Measurements from ENCODE around the gene CPNE6. TPM values are rescaled to one million over a fixed set of nuclear protein-coding genes. Genes with fewer than 3 reads are reported as not detected.

The CPNE6 gene
- total and polyA plus RNA-seq, 12 donors, result 0.12 to 0.64 (median 0.41) TPM; not detected in 8

DNA sequence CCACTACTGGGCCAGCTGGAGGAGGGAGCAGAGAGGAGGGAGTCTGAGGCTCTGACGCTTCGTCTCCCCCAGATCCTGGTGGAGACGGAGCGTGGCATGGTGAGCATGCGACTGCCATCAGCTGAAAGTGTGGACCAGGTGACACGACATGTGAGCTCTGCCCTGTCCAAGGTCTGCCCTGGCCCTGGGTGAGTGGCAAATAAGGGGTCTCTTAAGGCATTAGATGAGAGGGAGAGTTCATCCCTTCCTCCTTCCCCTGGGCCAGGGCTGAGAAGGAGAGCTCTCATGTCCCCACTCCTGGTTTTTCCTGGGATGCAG, 17.1 kb upstream of the CPNE6 start:
- Histone ChIP-seq H3K36me3 (no peaks in the 10 kb centered on the region), H3K27me3 (peaks cover 0 to 20% (median 0%) of the 10 kb centered on the region in 7 donors), H3K27ac (no peak overlapping the region), H3K9me3 (no peaks in the 10 kb centered on the region), H3K4me1 (peaks cover 5 to 21% (median 13%) of the 10 kb centered on the region in 9 donors), H3K4me3 (no peak overlapping the region)
- no peak for ATAC-seq
- WGBS, 2 donors, result 84 to 91% methylated on average over 6 of the region's 6 CpGs
- intact Hi-C loops (cut with DNase I), result no loop called here
- TF ChIP-seq, protein P1, sequence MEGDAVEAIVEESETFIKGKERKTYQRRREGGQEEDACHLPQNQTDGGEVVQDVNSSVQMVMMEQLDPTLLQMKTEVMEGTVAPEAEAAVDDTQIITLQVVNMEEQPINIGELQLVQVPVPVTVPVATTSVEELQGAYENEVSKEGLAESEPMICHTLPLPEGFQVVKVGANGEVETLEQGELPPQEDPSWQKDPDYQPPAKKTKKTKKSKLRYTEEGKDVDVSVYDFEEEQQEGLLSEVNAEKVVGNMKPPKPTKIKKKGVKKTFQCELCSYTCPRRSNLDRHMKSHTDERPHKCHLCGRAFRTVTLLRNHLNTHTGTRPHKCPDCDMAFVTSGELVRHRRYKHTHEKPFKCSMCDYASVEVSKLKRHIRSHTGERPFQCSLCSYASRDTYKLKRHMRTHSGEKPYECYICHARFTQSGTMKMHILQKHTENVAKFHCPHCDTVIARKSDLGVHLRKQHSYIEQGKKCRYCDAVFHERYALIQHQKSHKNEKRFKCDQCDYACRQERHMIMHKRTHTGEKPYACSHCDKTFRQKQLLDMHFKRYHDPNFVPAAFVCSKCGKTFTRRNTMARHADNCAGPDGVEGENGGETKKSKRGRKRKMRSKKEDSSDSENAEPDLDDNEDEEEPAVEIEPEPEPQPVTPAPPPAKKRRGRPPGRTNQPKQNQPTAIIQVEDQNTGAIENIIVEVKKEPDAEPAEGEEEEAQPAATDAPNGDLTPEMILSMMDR (IDR thresholded peaks at IDR 0.05), result no peak
- DNase-seq, result no peak

GRCh38 chr14:24054646-24055045, 16.7 kb upstream of the CPNE6 start:
- Histone ChIP-seq H3K9me3 (no peaks in the 10 kb centered on the region), H3K4me1 (peaks cover 5 to 21% (median 13%) of the 10 kb centered on the region in 9 donors), H3K36me3 (no peaks in the 10 kb centered on the region), H3K27me3 (peaks cover 0 to 20% (median 0%) of the 10 kb centered on the region in 7 donors), H3K4me3 (no peak overlapping the region), H3K27ac (no peak overlapping the region)
- WGBS, 2 donors, result 89 to 94% methylated on average over 9 of the region's 9 CpGs
- intact Hi-C loops (cut with DNase I), result loop anchor here in 5 of 10 donors (5.0 kb wide), 3 partner anchors 38 to 53 kb away; partner anchors contain the start of gene PCK2 (in 3 of the 5)
- no peak for ATAC-seq
- TF ChIP-seq, protein P1 (IDR thresholded peaks at IDR 0.05), result no peak
- DNase-seq, result no peak

DNA sequence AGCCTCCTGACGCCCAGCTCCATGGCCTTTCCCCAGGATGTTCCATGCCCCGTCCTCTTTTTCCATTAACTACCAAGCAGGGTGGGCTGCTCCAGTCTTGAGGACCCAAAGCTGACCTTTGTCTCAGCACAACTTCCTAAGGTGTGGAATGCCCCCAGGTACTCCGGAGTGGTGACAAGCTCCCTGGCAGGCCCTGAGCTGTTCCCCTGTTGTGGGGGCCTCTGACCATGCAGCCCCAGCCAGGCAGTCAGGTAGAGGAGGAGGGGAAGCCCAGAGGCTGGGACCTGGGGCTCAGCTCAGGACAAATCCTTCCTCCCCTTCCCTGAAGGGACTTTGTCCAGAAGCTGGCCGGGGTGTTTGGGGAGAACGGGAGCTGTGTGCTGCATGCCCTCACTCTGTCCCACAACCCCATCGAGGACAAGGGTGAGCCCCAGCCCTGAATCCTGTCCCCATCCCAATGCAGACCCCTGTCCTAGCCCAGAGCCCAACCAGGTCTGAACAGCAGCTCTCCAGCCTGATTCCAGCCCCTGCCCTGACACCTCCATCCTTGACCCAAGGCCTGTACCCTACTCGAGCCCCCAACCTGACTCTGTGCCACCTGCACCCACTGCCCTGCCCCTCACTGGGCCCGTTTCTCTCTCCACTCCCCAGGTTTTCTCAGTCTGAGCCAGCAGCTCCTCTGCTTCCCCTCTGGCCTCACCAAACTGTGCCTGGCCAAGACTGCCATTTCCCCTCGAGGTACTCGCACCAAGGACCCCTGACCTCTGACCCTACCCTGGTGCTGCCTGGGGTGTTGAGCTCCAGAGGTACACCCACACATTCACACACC, 15.2 kb upstream of the CPNE6 start:
- Histone ChIP-seq H3K36me3 (no peaks in the 10 kb centered on the region), H3K27ac (no peak overlapping the region), H3K4me1 (peaks cover 5 to 19% (median 13%) of the 10 kb centered on the region in 9 donors), H3K27me3 (peaks cover 0 to 20% (median 0%) of the 10 kb centered on the region in 7 donors), H3K9me3 (no peaks in the 10 kb centered on the region), H3K4me3 (no peak overlapping the region)
- DNase-seq (no peak), ATAC-seq (no peak)
- TF ChIP-seq, protein P1 (IDR thresholded peaks at IDR 0.05), result no peak
- intact Hi-C loops (cut with DNase I), result loop anchor here in 5 of 10 donors (5.0 kb wide), 3 partner anchors 36 to 51 kb away; partner anchors contain the start of gene PCK2 (in 3 of the 5)
- 80 to 84% methylated on average over 10 of the region's 10 CpGs for WGBS, 2 donors

- ATAC-seq (no peak), DNase-seq (no peak)
- Histone ChIP-seq H3K27ac (no peak overlapping the region), H3K36me3 (no peaks in the 10 kb centered on the region), H3K4me3 (no peak overlapping the region), H3K27me3 (peaks cover 0 to 15% (median 0%) of the 10 kb centered on the region in 7 donors), H3K4me1 (peaks cover 5 to 14% (median 9%) of the 10 kb centered on the region in 9 donors), H3K9me3 (no peaks in the 10 kb centered on the region)
- TF ChIP-seq, protein P1 (IDR thresholded peaks at IDR 0.05), result no peak
- intact Hi-C loops (cut with DNase I), result loop anchor here in 5 of 10 donors (5.0 kb wide), 3 partner anchors 36 to 51 kb away; partner anchors contain the start of gene PCK2 (in 3 of the 5)
- 63 to 67% methylated on average over 8 of the region's 8 CpGs for WGBS, 2 donors
Measured at GRCh38 chr14:24056800-24057184, 14.6 kb upstream of the CPNE6 start.

Data from heart right ventricle (tissue), 16 donors.